ENCODE data around the gene ARHGAP44. TPM values are rescaled to one million over a fixed set of nuclear protein-coding genes. Genes with fewer than 3 reads are reported as not detected.

ARHGAP44 gene
- total RNA-seq, 1 experiment from 2014 or later = 7.3 TPM

GRCh38 chr17:13000561-13000960, 211.3 kb downstream of the ARHGAP44 start:
- Histone ChIP-seq H3K9me3 (ENCODE audit: control insufficient read depth in 1 of 2, insufficient read depth in 1 of 2, low read depth in 1 of 2, low read length in 2 of 2) (no peaks in the 10 kb centered on the region), H3K9me2 (ENCODE audit: insufficient read depth) (no peaks in the 10 kb centered on the region), H3K4me3 (replicated peaks in 1 of 2; ENCODE audit: low read depth in 1 of 2, low read length in 2 of 2) (no peak overlapping the region), H3K27ac (ENCODE audit: low read depth, low read length) (no peak overlapping the region), H3K4me1 (ENCODE audit: control insufficient read depth in 1 of 2, insufficient read depth in 2 of 2, low read length in 2 of 2) (no peaks in the 10 kb centered on the region), H2AFZ (ENCODE audit: low read depth, low read length, poor library complexity, severe bottlenecking) (no peak overlapping the region), H4K20me1 (ENCODE audit: insufficient read depth) (peaks cover 5% of the 10 kb centered on the region; the same call in 1 of the 2 replicates), H3K4me2 (ENCODE audit: low read length) (no peak overlapping the region), H3K27me3 (ENCODE audit: insufficient read depth, low read length) (no peaks in the 10 kb centered on the region), H3K79me2 (ENCODE audit: insufficient read depth, low read length) (peaks cover 18% of the 10 kb centered on the region; the same call in 1 of the 2 replicates), H3K9ac (ENCODE audit: low read length) (no peak overlapping the region), H3K36me3 (ENCODE audit: control insufficient read depth in 1 of 2, insufficient read depth in 2 of 2, low read length in 2 of 2) (peaks cover 76 to 81% of the 10 kb centered on the region in 2 experiments)
- ChIA-PET RAD21 (ENCODE audit: low non-redundant PET in 1 of 2, low total read pairs in 2 of 2, uncharacterized antibody in 2 of 2, unreplicated experiment in 2 of 2) (no interaction called here), CTCF (no interaction called here), POLR2A (no interaction called here)
- intact Hi-C loops (cut with micrococcal nuclease) = no loop called here
- ATAC-seq (no peak), DNase-seq (ENCODE audit: low read depth, low spot score) (no peak)
- BruUV-seq (replicated peaks) = no TSS peak
- TF ChIP-seq CTCF (IDR thresholded peaks at IDR 0.05 in 2 of 3, conservative IDR thresholded peaks at IDR 0.05 in 1 of 3; ENCODE audit: borderline replicate concordance in 1 of 3, insufficient read depth in 1 of 3, low read depth in 2 of 3, low read length in 2 of 3) (no peak), EGR1 (IDR thresholded peaks at IDR 0.05; ENCODE audit: low read depth) (no peak), EZH2phosphoT487 (IDR thresholded peaks at IDR 0.05; ENCODE audit: borderline replicate concordance) (no peak), ATF3 (IDR thresholded peaks at IDR 0.05) (no peak), SP1 (IDR thresholded peaks at IDR 0.05; ENCODE audit: low read depth) (no peak), EZH2 (IDR thresholded peaks at IDR 0.05) (no peak), MAX (IDR thresholded peaks at IDR 0.05) (no peak), REST (IDR thresholded peaks at IDR 0.05; ENCODE audit: low read depth) (no peak), CEBPB (IDR thresholded peaks at IDR 0.05; ENCODE audit: low read depth) (no peak)
